IMR-90 (cell line): Measurements from ENCODE around the gene PPARD. TPM values are rescaled to one million over a fixed set of nuclear protein-coding genes. Genes with fewer than 3 reads are reported as not detected.

Experiments
- ATAC-seq: fragments of 200-7000 bp; cut with Tn5 transposase; 2 replicates; pipeline ENCODE4 v1.9.1; 2020; ENCODE audit warnings: low read depth, mild to moderate bottlenecking, moderate library complexity
- BruUV-seq: library from RNA; stranded (reverse); fragments of 400-500 nt; replicated peaks from 2 replicates; lab custom pipeline; 2021; lab: Mats Ljungman, UMichigan
- CTCF ChIA-PET: fragments of 300-600 bp; formaldehyde crosslinking; extraction: SDS; loops from one replicate; lab custom pipeline; 2021; ENCODE audit warnings: antibody characterized with exemption; lab: Yijun Ruan, JAX
- POLR2A ChIA-PET: fragments of 300-600 bp; sonication (Branson Sonifier 250); formaldehyde crosslinking; loops from one replicate; lab custom pipeline; 2022; ENCODE audit warnings: antibody characterized with exemption; ENCODE audit not compliant: unreplicated experiment; lab: Charles Lee
- DNase-seq: peaks from one replicate; pipeline ENCODE4 v3.0.0; 2013
- H2AFZ ChIP-seq: replicated peaks from 2 replicates; pipeline ENCODE3; 2013; ENCODE audit warnings: low read length, mild to moderate bottlenecking; ENCODE audit not compliant: poor library complexity
- H2AK5ac ChIP-seq: 2 replicates; pipeline ENCODE4 v1.6.1; 2013; ENCODE audit warnings: low read depth, low read length, inconsistent platforms
- H2AK9ac ChIP-seq: replicated peaks from 2 replicates; pipeline ENCODE3; 2013; ENCODE audit warnings: mild to moderate bottlenecking, low read depth, low read length, moderate library complexity; ENCODE audit not compliant: poor library complexity
- H2BK120ac ChIP-seq: 2 replicates; pipeline ENCODE4 v1.6.1; 2013; ENCODE audit warnings: low read depth, low read length, inconsistent platforms
- H2BK15ac ChIP-seq: 3 replicates; pipeline ENCODE4 v1.6.1; 2013; ENCODE audit warnings: low read depth, low read length, inconsistent platforms
- H2BK20ac ChIP-seq: 2 replicates; pipeline ENCODE4 v1.6.1; 2013; ENCODE audit warnings: low read depth, mild to moderate bottlenecking, inconsistent platforms, low read length, moderate library complexity
- H2BK5ac ChIP-seq: 2 replicates; pipeline ENCODE4 v1.6.1; 2013; ENCODE audit warnings: mild to moderate bottlenecking, low read depth, low read length, inconsistent platforms; ENCODE audit not compliant: poor library complexity, severe bottlenecking
- H3K14ac ChIP-seq: replicated peaks from 2 replicates; pipeline ENCODE4 v1.6.1; 2013; ENCODE audit warnings: low read depth, low read length, inconsistent platforms
- H3K18ac ChIP-seq: 2 replicates; pipeline ENCODE4 v1.6.1; 2013; ENCODE audit warnings: low read depth, low read length, control low read depth
- H3K23ac ChIP-seq: 2 replicates; pipeline ENCODE4 v1.6.1; 2013; ENCODE audit warnings: low read depth, low read length, inconsistent platforms
- H3K27ac ChIP-seq: 2 replicates; pipeline ENCODE4 v1.5.1; 2013; ENCODE audit warnings: mild to moderate bottlenecking, control low read depth, low read length; ENCODE audit not compliant: insufficient read depth
- H3K27me3 ChIP-seq: 2 replicates; pipeline ENCODE4 v1.6.1; 2013; ENCODE audit warnings: low read length; ENCODE audit not compliant: control insufficient read depth, insufficient read depth
- H3K36me3 ChIP-seq: 2 replicates; pipeline ENCODE4 v1.6.1; 2013; ENCODE audit warnings: low read length, mixed read lengths; ENCODE audit not compliant: control insufficient read depth, insufficient read depth
- H3K4ac ChIP-seq: 2 replicates; pipeline ENCODE4 v1.6.1; 2013; ENCODE audit warnings: low read depth, low read length, inconsistent platforms
- H3K4me1 ChIP-seq: 2 replicates; pipeline ENCODE4 v1.6.1; 2013; ENCODE audit warnings: low read length, mixed read lengths; ENCODE audit not compliant: control insufficient read depth, insufficient read depth
- H3K4me2 ChIP-seq: 2 replicates; pipeline ENCODE4 v1.6.1; 2013; ENCODE audit warnings: low read depth, mild to moderate bottlenecking, control low read depth, low read length, moderate library complexity
- H3K4me3 ChIP-seq: 2 replicates; pipeline ENCODE4 v1.5.1; 2013; ENCODE audit warnings: low read depth, mild to moderate bottlenecking, control low read depth, low read length, moderate library complexity; ENCODE audit not compliant: insufficient read depth
- H3K56ac ChIP-seq: 2 replicates; pipeline ENCODE4 v1.6.1; 2013; ENCODE audit warnings: low read length, inconsistent platforms; ENCODE audit not compliant: insufficient read depth; ENCODE audit errors: extremely low read depth
- H3K79me1 ChIP-seq, 2 experiments: 2 replicates each; pipeline ENCODE4 v1.6.1; 2013; ENCODE audit warnings: low read length in 2 of 2, inconsistent platforms in 1 of 2, low read depth in 1 of 2
- H3K9ac ChIP-seq: 2 replicates; pipeline ENCODE4 v1.6.1; 2013; ENCODE audit warnings: low read depth, low read length, control low read depth
- H3K9me1 ChIP-seq: 2 replicates; pipeline ENCODE4 v1.6.1; 2013; ENCODE audit warnings: low read length, inconsistent platforms; ENCODE audit not compliant: insufficient read depth
- H3K9me3 ChIP-seq: 2 replicates; pipeline ENCODE4 v1.6.1; 2013; ENCODE audit warnings: low read length; ENCODE audit not compliant: control insufficient read depth, insufficient read depth
- H4K20me1 ChIP-seq: 2 replicates; pipeline ENCODE4 v1.6.1; 2013; ENCODE audit warnings: low read length, inconsistent platforms; ENCODE audit not compliant: insufficient read depth
- H4K5ac ChIP-seq: 2 replicates; pipeline ENCODE4 v1.6.1; 2013; ENCODE audit warnings: mild to moderate bottlenecking, low read depth, low read length, control low read depth
- H4K8ac ChIP-seq, 2 experiments: 2 replicates each; pipeline ENCODE4 v1.6.1; 2013; ENCODE audit warnings: low read depth in 2 of 2, low read length in 2 of 2, control low read depth in 1 of 2, inconsistent platforms in 1 of 2
- H4K91ac ChIP-seq: 2 replicates; pipeline ENCODE4 v1.6.1; 2013; ENCODE audit warnings: low read depth, low read length, inconsistent platforms; ENCODE audit not compliant: insufficient read depth
- BHLHE40 ChIP-seq: fragments of 150-350 bp; IDR thresholded peaks from 2 replicates; pipeline ENCODE4 v1.6.1; 2016; ENCODE audit warnings: mild to moderate bottlenecking, low read depth, low read length
- CEBPB ChIP-seq: IDR thresholded peaks from 2 replicates; pipeline ENCODE4 v1.6.1; 2012; ENCODE audit warnings: low read depth, low read length, improper control_type of control experiment
- CTCF ChIP-seq: conservative IDR thresholded peaks from 2 replicates; pipeline ENCODE4 v1.5.1; 2012; ENCODE audit warnings: mild to moderate bottlenecking, low read depth, low read length, improper control_type of control experiment
- FOS ChIP-seq: fragments of 150-350 bp; IDR thresholded peaks from 2 replicates; pipeline ENCODE4 v1.6.1; 2016; ENCODE audit warnings: low read depth, low read length
- MAFK ChIP-seq: IDR thresholded peaks from 2 replicates; pipeline ENCODE4 v1.6.1; 2012; ENCODE audit warnings: low read depth, low read length, improper control_type of control experiment
- MAZ ChIP-seq: IDR thresholded peaks from 2 replicates; pipeline ENCODE4 v1.6.1; 2012; ENCODE audit warnings: low read depth, mild to moderate bottlenecking, low read length, improper control_type of control experiment, moderate library complexity, borderline replicate concordance
- MXI1 ChIP-seq: IDR thresholded peaks from 2 replicates; pipeline ENCODE4 v1.6.1; 2012; ENCODE audit warnings: low read depth, mild to moderate bottlenecking, low read length, moderate library complexity, borderline replicate concordance
- NFE2L2 ChIP-seq: fragments of 150-350 bp; IDR thresholded peaks from 2 replicates; pipeline ENCODE4 v1.6.1; 2016; ENCODE audit warnings: low read depth, mild to moderate bottlenecking, low read length
- POLR2A ChIP-seq: IDR thresholded peaks from 2 replicates; pipeline ENCODE4 v1.6.1; 2012; ENCODE audit warnings: mild to moderate bottlenecking, low read depth, low read length
- RAD21 ChIP-seq: IDR thresholded peaks from 2 replicates; pipeline ENCODE4 v1.6.1; 2012; ENCODE audit warnings: low read length, improper control_type of control experiment
- RCOR1 ChIP-seq: IDR thresholded peaks from 2 replicates; pipeline ENCODE4 v1.6.1; 2012; ENCODE audit warnings: mild to moderate bottlenecking, low read length, improper control_type of control experiment; ENCODE audit not compliant: insufficient replicate concordance
- RFX5 ChIP-seq: IDR thresholded peaks from 2 replicates; pipeline ENCODE4 v1.8.0; 2012; ENCODE audit warnings: low read depth, mild to moderate bottlenecking, low read length, moderate library complexity
- SMC3 ChIP-seq: fragments of 150-350 bp; IDR thresholded peaks from 2 replicates; pipeline ENCODE4 v1.6.1; 2016; ENCODE audit warnings: low read depth, mild to moderate bottlenecking, antibody characterized with exemption, low read length, moderate library complexity
- WGBS, 2 experiments: methylation state at CpG; one replicate each; pipeline versions ENCODE4 v1.1.5 to v1.1.7; 2013; ENCODE audit warnings: missing lambda C conversion rate in 2 of 2; ENCODE audit not compliant: insufficient read length in 1 of 2; ENCODE audit errors: extremely low coverage in 2 of 2; 5-methylcytosine and 5-hydroxymethylcytosine counted together
- dilution Hi-C: fragments of 300-500 bp; cut with HindIII; formaldehyde crosslinking; loops from one replicate; pipeline ENCODE4 v1.14.3; 2018; ENCODE audit warnings: low sequenced_read_pairs; ENCODE audit not compliant: unreplicated experiment
- in situ Hi-C: fragments of 300-500 bp; cut with MboI; formaldehyde crosslinking; loops from 3 replicates; pipeline ENCODE4 v1.14.3; 2019; ENCODE audit warnings: low sequenced_read_pairs, inconsistent platforms, mixed read lengths
- intact Hi-C: fragments of 100-400 bp; cut with micrococcal nuclease; formaldehyde crosslinking; loops from 2 replicates; pipeline ENCODE4 v1.10.0; 2022
- polyA plus RNA-seq, 3 experiments: library from polyadenylated mRNA; depleted of rRNA; stranded (reverse); fragments of >200 nt; gene quantifications; 2 replicates each; pipeline ENCODE4 v1.2.3, GENCODE V29; 2012; ENCODE audit warnings: low replicate concordance in 1 of 3
- total RNA-seq: library from RNA; depleted of rRNA; stranded (reverse); fragments of >200 nt; gene quantifications from 2 replicates; pipeline ENCODE4 v1.2.3, GENCODE V29; 2012
- TF ChIP-seq, protein P1 (sequence below): fragments of 150-350 bp; IDR thresholded peaks from 2 replicates; pipeline ENCODE4 v1.6.1; 2016; ENCODE audit warnings: low read depth, mild to moderate bottlenecking, low read length, moderate library complexity, borderline replicate concordance

Gene PPARD
- total and polyA plus RNA-seq, 2 of the 4 experiments (the other 2 are of a cell fraction): 10.4 to 69.0 TPM

DNA sequence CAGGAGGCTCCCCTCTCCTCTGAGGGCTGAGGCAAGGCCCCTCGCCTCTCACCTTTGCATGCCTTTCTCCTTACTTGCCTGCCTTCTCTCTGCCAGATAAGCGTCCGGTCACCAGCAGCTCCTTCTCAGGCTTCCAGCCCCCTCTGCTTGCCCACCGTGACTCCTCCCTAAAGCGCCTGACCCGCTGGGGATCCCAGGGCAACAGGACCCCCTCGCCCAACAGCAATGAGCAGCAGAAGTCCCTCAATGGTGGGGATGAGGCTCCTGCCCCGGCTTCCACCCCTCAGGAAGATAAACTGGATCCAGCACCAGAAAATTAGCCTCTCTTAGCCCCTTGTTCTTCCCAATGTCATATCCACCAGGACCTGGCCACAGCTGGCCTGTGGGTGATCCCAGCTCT lies 21.3 kb upstream of the PPARD start:
- H4K20me1 ChIP-seq: no peaks in the 10 kb centered on the region
- no peak overlapping the region for H3K4me3 ChIP-seq
- H3K9ac ChIP-seq: no peak overlapping the region
- no peak overlapping the region for H2BK15ac ChIP-seq
- POLR2A ChIA-PET: no interaction called here
- DNase-seq (no peak), ATAC-seq (no peak)
- no peak overlapping the region for H4K91ac ChIP-seq
- no peak overlapping the region for H2BK5ac ChIP-seq
- no peak overlapping the region for H2AK5ac ChIP-seq
- H4K5ac ChIP-seq: no peak overlapping the region
- H2AK9ac ChIP-seq: no peak overlapping the region
- peaks cover 4% of the 10 kb centered on the region for H3K9me1 ChIP-seq
- H2AFZ ChIP-seq: peak overlapping the region; percentile 34
- no peak for TF ChIP-seq BHLHE40
- TF ChIP-seq RFX5: no peak
- no peak for TF ChIP-seq POLR2A
- TF ChIP-seq, protein P1, sequence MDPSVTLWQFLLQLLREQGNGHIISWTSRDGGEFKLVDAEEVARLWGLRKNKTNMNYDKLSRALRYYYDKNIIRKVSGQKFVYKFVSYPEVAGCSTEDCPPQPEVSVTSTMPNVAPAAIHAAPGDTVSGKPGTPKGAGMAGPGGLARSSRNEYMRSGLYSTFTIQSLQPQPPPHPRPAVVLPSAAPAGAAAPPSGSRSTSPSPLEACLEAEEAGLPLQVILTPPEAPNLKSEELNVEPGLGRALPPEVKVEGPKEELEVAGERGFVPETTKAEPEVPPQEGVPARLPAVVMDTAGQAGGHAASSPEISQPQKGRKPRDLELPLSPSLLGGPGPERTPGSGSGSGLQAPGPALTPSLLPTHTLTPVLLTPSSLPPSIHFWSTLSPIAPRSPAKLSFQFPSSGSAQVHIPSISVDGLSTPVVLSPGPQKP: no peak
- TF ChIP-seq MXI1: no peak
- no peak for TF ChIP-seq MAZ
- no peak for TF ChIP-seq MAFK
- TF ChIP-seq FOS: no peak
- TF ChIP-seq RAD21: no peak
- TF ChIP-seq RCOR1: no peak
- TF ChIP-seq SMC3: no peak
- TF ChIP-seq CTCF: no peak
- TF ChIP-seq NFE2L2: no peak
- TF ChIP-seq CEBPB: no peak
- intact Hi-C loops: no loop called here
- no peak overlapping the region for H4K8ac ChIP-seq
- no peak overlapping the region for H3K4me2 ChIP-seq
- CTCF ChIA-PET: no interaction called here
- H3K4me1 ChIP-seq: peaks cover 2% of the 10 kb centered on the region; the same call in 1 of the 2 replicates
- no peak overlapping the region for H3K23ac ChIP-seq
- BruUV-seq: no TSS peak
- H3K9me3 ChIP-seq: no peaks in the 10 kb centered on the region
- WGBS, 2 experiments: 100% methylated on average over 1 of the region's 8 CpGs; no CpG with 5 or more reads in 1 of the 2 experiments
- in situ Hi-C loops: loop anchor here (25.0 kb wide), 1 partner anchor 416 kb away; the partner anchor contains the start of gene ARMC12
- no peak overlapping the region for H3K4ac ChIP-seq
- H3K18ac ChIP-seq: no peak overlapping the region
- H2BK20ac ChIP-seq: no peak overlapping the region
- dilution Hi-C loops: no loop called here
- H3K36me3 ChIP-seq: no peaks in the 10 kb centered on the region
- no peak overlapping the region for H3K14ac ChIP-seq
- no peak overlapping the region for H2BK120ac ChIP-seq
- no peaks in the 10 kb centered on the region for H3K79me1 ChIP-seq
- no peak overlapping the region for H3K56ac ChIP-seq
- no peak overlapping the region for H3K27ac ChIP-seq
- H3K27me3 ChIP-seq: peaks cover 8% of the 10 kb centered on the region
